K562 (cell line): ENCODE results near the gene RABIF. TPM values are rescaled to one million over a fixed set of nuclear protein-coding genes. Genes with fewer than 3 reads are reported as not detected.

Experiments used
- NFATC3 ChIP-seq: fragments of 450-650 bp; IDR thresholded peaks from 2 replicates; pipeline ENCODE4 v1.6.1; 2017; ENCODE audit warnings: mild to moderate bottlenecking
- NFYB ChIP-seq: IDR thresholded peaks from 2 replicates; pipeline ENCODE4 v1.6.1; 2011; ENCODE audit warnings: mild to moderate bottlenecking, moderate library complexity; ENCODE audit not compliant: insufficient read length; ENCODE audit errors: extremely low read depth
- POLR2G ChIP-seq: fragments of 200-400 bp; formaldehyde crosslinking; IDR thresholded peaks from 2 replicates; pipeline ENCODE4 v1.6.1; 2017; ENCODE audit warnings: low read depth, mild to moderate bottlenecking, antibody characterized with exemption, low read length, moderate library complexity
- STAT6 ChIP-seq: sonication (generic); formaldehyde crosslinking; IDR thresholded peaks from 2 replicates; pipeline ENCODE4 v1.8.1; 2023; ENCODE audit warnings: mild to moderate bottlenecking, missing genetic modification reagents
- VEZF1 ChIP-seq: fragments of 200-800 bp; sonication (Bioruptor generic); IDR thresholded peaks from 2 replicates; pipeline ENCODE4 v1.6.1; 2017; ENCODE audit warnings: missing genetic modification characterization, missing compliant biosample characterization
- ZBTB40 ChIP-seq, 2 experiments: fragments of 450-650 bp in 1 of 2; sonication (generic) in 1 of 2; formaldehyde crosslinking in 1 of 2; IDR thresholded peaks; 2 replicates each; pipeline versions ENCODE4 v1.7.1 to v1.9.0; 2016 to 2022; ENCODE audit warnings: inconsistent platforms in 1 of 2, mild to moderate bottlenecking in 1 of 2, missing genetic modification reagents in 1 of 2
- ZMIZ1 ChIP-seq, 2 experiments: fragments of 150-350 bp in 1 of 2; IDR thresholded peaks; 2 replicates each; pipeline ENCODE4 v1.6.1; 2012 to 2016; ENCODE audit warnings: low read depth in 2 of 2, low read length in 2 of 2, mild to moderate bottlenecking in 1 of 2, moderate library complexity in 1 of 2
- polyA plus RNA-seq, 8 experiments: library from polyadenylated mRNA; depleted of rRNA in 4 of 8; stranded (reverse) in 5 of 8; unstranded in 3 of 8; fragments of >200 nt; fragmentation: Nextera tagmentation in 2 of 8; fragmentation: Illumina TruSeq in 1 of 8; extraction: Ambion mirVana in 2 of 8; extraction: Trizol in 1 of 8; gene quantifications; 2 replicates each; pipeline versions ENCODE4 v1.2.1 to v1.2.3, GENCODE V29; 2011 to 2014; ENCODE audit warnings: inconsistent platforms in 1 of 8, missing spikeins in 1 of 8
- total RNA-seq, 7 experiments: library from RNA; depleted of rRNA in 6 of 7; stranded (reverse); fragments of >200 nt in 6 of 7; fragmentation: Illumina TruSeq in 2 of 7; extraction: Trizol in 2 of 7; gene quantifications; 2 replicates each; pipeline versions ENCODE4 v1.2.1 to v1.2.3, GENCODE V29; 2011 to 2021; ENCODE audit warnings: low replicate concordance in 1 of 7

Gene RABIF
- total and polyA plus RNA-seq, 9 of the 15 experiments (the other 6 are each of a cell fraction or from before 2014, with no cell fraction given), result 7.4 to 20.1 (median 11.0) TPM

GRCh38 chr1:202861420-202862132 lies 27.4 kb downstream of the RABIF start (continued):
- TF ChIP-seq STAT6 (CRISPR knock-in tag), result peak; percentile 72; the same call in 1 of the 2 replicates
- TF ChIP-seq NFATC3, result no peak
- peak; percentile 71 for TF ChIP-seq POLR2G
- peak; percentile 98 for TF ChIP-seq NFYB
- TF ChIP-seq VEZF1 (CRISPR knock-in tag), result peak; percentile 75
- TF ChIP-seq ZMIZ1 (IDR thresholded peaks at IDR 0.05; ENCODE audit: low read depth in 2 of 2, low read length in 2 of 2), result peak in 1 of 2 experiments; percentile 12; a peak in 1 of 4 replicates
- TF ChIP-seq ZBTB40 (IDR thresholded peaks at IDR 0.05), result 0 out of 2 replicates have a peak, but pooled peaks have one; percentile 16
- no peak for TF ChIP-seq ZBTB40 (CRISPR knock-in tag; IDR thresholded peaks at IDR 0.05)
